GM18907 (cell line): Measurements from ENCODE around the gene CCDC157.
"Not testable (repeated sequence)": the region's sequence is repeated elsewhere in the genome, so short reads cannot be mapped to it uniquely, and the experiment has no call there.

Experiments
- ATAC-seq: cut with Tn5 transposase; IDR thresholded peaks from one replicate; pipeline ENCODE4 v1.9.1; 2021; ENCODE audit warnings: mild to moderate bottlenecking, moderate library complexity; ENCODE audit not compliant: unreplicated experiment

CCDC157 gene

GRCh38 chr22:30386960-30387827 is 30.4 kb downstream of the CCDC157 start, which contains the start of gene RNF215:
Gene RNF215 (minus strand): TSS chr22:30387411. CDS start chr22:30387313, 98 bp downstream.
- peak; percentile 71 for ATAC-seq

DNA sequence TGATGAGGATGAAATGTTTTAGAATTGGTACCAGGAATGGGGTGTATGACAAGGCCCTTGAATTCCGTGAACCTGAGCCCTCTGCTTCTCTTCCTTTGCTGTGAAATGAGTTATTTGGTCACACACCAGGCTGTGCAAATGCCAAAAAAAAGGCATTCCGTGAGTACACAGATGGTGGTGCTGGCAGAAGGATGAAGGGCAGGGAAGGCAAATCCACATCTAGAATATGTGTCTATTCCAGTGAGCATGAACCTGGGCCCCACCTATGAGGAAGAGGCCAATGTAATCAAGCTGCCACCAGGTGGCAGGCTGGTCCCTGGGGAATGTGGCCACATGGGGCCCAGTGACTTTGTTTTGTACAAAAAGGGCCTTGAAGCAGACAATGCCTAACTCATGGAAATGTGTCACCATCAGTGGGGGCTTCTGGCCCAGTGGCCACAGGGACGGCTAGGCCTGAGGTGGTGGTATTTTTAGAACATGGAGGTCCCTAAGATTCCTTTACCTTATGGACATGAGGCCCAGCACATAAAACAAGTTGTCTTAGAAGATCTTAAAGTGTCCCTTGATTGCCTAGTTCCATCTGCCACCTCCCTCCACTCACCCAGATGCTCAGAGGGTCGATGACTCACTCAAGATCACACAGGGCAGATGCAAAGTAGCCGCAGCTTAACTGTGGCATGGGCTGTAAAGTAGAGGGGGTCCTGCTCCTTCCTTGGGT is 34.3 kb downstream of the CCDC157 start:
- ATAC-seq = no peak

GRCh38 chr22:30392661-30393321 is 36.0 kb downstream of the CCDC157 start:
- no peak for ATAC-seq

- ATAC-seq = no peak
These were observed 36.5 kb downstream of the CCDC157 start for GRCh38 chr22:30393322-30393680.

- ATAC-seq = no peak
These were observed 37.1 kb downstream of the CCDC157 start for GRCh38 chr22:30393885-30394284.

DNA sequence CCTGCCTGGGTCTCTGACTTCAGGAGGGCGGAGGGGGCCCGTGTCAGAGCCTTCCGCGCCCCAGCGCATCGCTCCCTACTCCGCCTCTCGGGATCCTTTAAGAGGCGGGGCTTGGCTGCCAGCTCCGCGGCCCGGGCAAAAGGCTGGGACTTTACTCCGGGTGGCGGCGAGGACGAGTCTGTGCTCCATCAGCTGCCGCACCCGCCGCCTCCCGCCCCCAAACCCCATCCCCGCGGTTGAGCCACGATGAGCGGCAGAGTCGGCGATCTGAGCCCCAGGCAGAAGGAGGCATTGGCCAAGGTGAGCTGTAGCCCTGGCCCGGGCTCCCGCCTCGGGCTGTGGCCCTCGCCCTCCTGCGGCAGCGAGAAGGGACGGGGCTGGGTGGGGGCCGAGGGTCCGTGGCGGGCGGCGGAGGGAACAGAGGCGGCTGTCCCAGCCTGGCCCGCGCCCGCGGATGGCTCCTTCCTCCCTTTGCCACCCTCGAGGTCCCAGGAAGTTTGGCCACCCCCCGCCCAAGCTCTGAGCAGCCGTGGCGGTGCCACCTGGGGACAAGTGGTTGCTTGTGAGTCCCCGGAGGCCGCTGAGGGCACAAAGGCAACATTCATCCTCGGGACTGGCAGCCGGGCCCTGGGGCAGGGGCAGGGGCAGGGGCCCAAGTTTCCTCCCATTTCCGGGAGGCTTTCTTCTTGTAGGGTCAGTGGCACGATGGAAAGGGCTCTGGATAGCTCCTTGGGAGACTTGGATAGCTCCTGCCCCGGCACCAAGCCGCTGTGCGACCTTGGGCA is 40.3 kb downstream of the CCDC157 start, which contains the start of gene SEC14L2:
Gene SEC14L2, plus strand, starts transcription at position 148 of the 785 bp plus-strand sequence. Its CDS starts 99 bp downstream, at position 247.
- ATAC-seq = no peak

GRCh38 chr22:30397656-30398635 is 41.1 kb downstream of the CCDC157 start:
- ATAC-seq = no peak

- no peak for ATAC-seq
These were observed 42.2 kb downstream of the CCDC157 start for GRCh38 chr22:30398685-30399680.

DNA sequence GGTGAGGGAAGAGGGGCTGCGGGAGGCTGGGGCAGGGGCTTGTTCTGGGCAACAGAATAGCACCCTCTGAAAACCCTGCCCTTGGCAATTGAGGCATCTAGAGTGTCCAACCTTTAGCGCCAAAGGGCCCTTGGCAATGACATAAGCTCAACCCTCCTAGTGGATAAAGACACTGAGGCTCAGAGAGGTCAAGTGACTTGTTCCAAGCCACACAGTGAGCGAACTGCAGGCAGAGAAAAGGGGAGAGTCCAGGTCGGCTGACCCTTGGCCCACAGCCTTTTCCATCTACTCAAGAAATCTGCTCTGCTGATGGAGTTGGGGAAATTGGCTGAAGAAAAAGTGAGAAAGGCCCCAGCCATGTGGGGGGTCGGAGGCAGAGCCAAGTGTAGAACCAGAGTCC is 42.9 kb downstream of the CCDC157 start:
- no peak for ATAC-seq

- no peak for ATAC-seq
These were observed 43.4 kb downstream of the CCDC157 start for GRCh38 chr22:30400159-30400558.

GRCh38 chr22:30401024-30401423 is 44.2 kb downstream of the CCDC157 start:
- not testable (repeated sequence) for ATAC-seq

- no peak for ATAC-seq
These were observed 45.4 kb downstream of the CCDC157 start for GRCh38 chr22:30402028-30402765.

GRCh38 chr22:30402766-30403104 is 45.9 kb downstream of the CCDC157 start:
- not testable (repeated sequence) for ATAC-seq

- no peak for ATAC-seq
These were observed 47.5 kb downstream of the CCDC157 start for GRCh38 chr22:30404307-30404706.

DNA sequence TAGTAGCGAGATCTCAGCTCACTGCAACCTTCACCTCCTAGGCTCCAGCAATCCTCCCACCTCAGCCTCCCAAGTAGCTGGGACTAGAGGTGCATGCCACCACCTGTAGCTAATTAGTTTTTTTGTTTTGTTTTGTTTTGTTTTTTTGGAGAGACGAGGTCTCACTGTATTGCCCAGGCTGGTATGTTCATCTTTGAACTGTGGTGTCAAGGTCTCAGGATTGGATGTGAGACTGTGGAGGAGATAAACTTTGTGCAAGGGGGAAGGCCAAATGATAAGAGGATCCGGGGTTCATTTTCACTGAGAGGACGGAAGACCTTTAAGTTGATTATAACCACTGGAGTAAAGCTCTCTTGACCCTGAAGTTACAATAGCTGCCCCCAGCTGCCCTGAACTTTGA is 48.9 kb downstream of the CCDC157 start:
- ATAC-seq = no peak

DNA sequence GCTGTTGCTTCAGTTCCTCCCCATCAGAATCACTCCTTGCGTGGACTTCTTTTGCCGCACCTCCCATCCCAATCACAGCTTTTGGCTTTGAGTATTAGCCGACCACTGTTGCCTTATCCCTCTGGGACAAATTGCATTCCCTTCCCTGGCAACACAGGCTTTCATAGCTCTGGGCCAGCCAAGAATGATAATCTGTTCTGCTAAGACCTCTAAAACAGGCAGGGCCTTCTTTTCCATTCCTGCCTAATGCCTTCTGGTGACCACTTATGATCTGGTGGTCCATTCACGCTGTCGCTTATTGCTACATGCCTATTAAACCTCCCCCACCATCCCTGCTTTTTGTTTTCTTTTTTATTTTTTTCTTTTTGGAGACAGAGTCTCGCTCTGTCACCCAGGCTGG is 49.6 kb downstream of the CCDC157 start:
- ATAC-seq = no peak

DNA sequence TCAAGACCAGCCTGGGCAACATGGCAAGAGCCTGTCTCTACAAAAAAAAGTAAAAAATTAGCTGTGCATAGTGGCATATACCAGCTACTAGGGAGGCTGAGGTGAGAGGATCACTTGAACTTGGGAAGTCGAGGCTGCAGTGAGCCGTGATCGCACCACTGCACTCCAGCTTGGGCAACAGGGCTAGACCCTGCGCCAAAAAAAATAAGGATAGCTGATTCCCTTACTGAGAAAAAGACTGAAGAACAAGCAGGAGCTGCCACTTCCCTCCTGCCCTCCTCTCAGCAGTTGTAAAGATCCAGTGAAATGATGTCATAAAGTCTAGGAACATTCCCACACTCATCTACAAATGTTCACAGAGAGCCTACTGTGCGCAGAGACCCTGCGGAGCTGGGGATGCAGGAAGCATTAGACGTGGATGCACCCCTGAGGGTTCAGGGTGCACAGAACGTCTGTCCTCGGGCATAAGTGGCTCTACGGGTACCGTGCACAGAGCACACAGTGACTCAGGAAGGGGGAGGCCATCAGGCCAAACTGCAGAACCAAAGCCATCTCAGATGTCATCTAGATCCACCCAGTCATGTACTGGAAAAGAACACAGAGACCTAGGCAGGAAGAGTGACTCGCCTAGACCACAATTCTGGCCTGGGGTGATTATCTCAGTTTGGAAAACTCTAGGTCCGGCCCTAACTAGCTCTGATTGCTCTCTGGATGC is 51.7 kb downstream of the CCDC157 start:
- no peak for ATAC-seq
